GM12878 (cell line): ENCODE results near the gene MSH3. TPM values are rescaled to one million over a fixed set of nuclear protein-coding genes. Genes with fewer than 3 reads are reported as not detected.
A peak's percentile ranks its signal among the peaks of the same experiment; 100 is the strongest.

Experiments used
- ATAC-seq: fragments of 200-7000 bp; cut with Tn5 transposase; 3 replicates; pipeline ENCODE4 v1.9.1; 2020; ENCODE audit warnings: mild to moderate bottlenecking, moderate library complexity
- BruUV-seq: library from RNA; stranded (reverse); fragments of 400-500 nt; replicated peaks from 2 replicates; lab custom pipeline; 2021; lab: Mats Ljungman, UMichigan
- CTCF ChIA-PET: fragments of 300-600 bp; sonication (Branson Sonifier 250); formaldehyde crosslinking; extraction: SDS; loops from one replicate; lab custom pipeline; 2021; ENCODE audit warnings: inconsistent platforms; lab: Yijun Ruan, JAX
- POLR2A ChIA-PET: fragments of 350-600 bp; formaldehyde crosslinking; extraction: SDS; loops from one replicate; lab custom pipeline; 2021; ENCODE audit warnings: inconsistent platforms; lab: Charles Lee
- RAD21 ChIA-PET: fragments of 300-600 bp; sonication (Branson Sonifier 250); formaldehyde crosslinking; loops from one replicate; lab custom pipeline; 2023; ENCODE audit warnings: antibody characterized with exemption; ENCODE audit not compliant: unreplicated experiment; lab: Charles Lee
- SMC1A ChIA-PET: fragments of 300-600 bp; sonication (Branson Sonifier 250); formaldehyde crosslinking; loops from one replicate; lab custom pipeline; 2023; ENCODE audit not compliant: unreplicated experiment, uncharacterized antibody; lab: Charles Lee
- DNase-seq: peaks from one replicate; pipeline ENCODE4 v3.0.0-alpha.2; 2011; ENCODE audit warnings: low read depth, low spot score
- FAIRE-seq: peaks from 3 replicates; lab custom pipeline; 2011; peaks lifted over from hg19 to GRCh38; lab: Jason Lieb, UNC
- H2AFZ ChIP-seq: 2 replicates; pipeline ENCODE4 v1.6.0; 2011; ENCODE audit warnings: low read depth, low read length, control low read depth; ENCODE audit not compliant: control insufficient read depth
- H3K27ac ChIP-seq: 2 replicates; pipeline ENCODE4 v1.5.1; 2011; ENCODE audit warnings: control low read depth; ENCODE audit not compliant: control insufficient read depth, insufficient read depth
- H3K27me3 ChIP-seq, 2 experiments: replicated peaks in 1 of 2; 2 replicates each; pipeline versions ENCODE4 v1.6.0 to v1.6.1; 2011; ENCODE audit warnings: low read length in 1 of 2; ENCODE audit not compliant: control insufficient read depth in 2 of 2, insufficient read depth in 2 of 2
- H3K36me3 ChIP-seq, 2 experiments: 2 replicates each; pipeline ENCODE4 v1.5.1; 2011; ENCODE audit warnings: low read length in 1 of 2; ENCODE audit not compliant: control insufficient read depth in 2 of 2, insufficient read depth in 2 of 2
- H3K4me1 ChIP-seq: 2 replicates; pipeline ENCODE4 v1.6.1; 2011; ENCODE audit warnings: mild to moderate bottlenecking, low read length, moderate library complexity, mixed read lengths; ENCODE audit not compliant: control insufficient read depth, insufficient read depth
- H3K4me2 ChIP-seq: 2 replicates; pipeline ENCODE4 v1.6.0; 2011; ENCODE audit warnings: control low read depth; ENCODE audit not compliant: control insufficient read depth, insufficient read depth
- H3K4me3 ChIP-seq: fragments of 200-600 bp; sonication (generic); 2 replicates; pipeline ENCODE4 v1.5.1; 2016
- H3K79me2 ChIP-seq: 2 replicates; pipeline ENCODE4 v1.6.0; 2011; ENCODE audit warnings: low read length; ENCODE audit not compliant: control insufficient read depth, insufficient read depth
- H3K9ac ChIP-seq: 2 replicates; pipeline ENCODE4 v1.8.0; 2011; ENCODE audit warnings: low read length, control low read depth, mixed read lengths; ENCODE audit not compliant: control insufficient read depth, insufficient read depth
- H3K9me3 ChIP-seq: replicated peaks from 3 replicates; pipeline ENCODE4 v1.5.1; 2011; ENCODE audit warnings: mild to moderate bottlenecking, low read length; ENCODE audit not compliant: control insufficient read depth, insufficient read depth
- H4K20me1 ChIP-seq: 2 replicates; pipeline ENCODE4 v1.6.0; 2011; ENCODE audit not compliant: control insufficient read depth, insufficient read depth
- DPF2 ChIP-seq: fragments of 450-650 bp; IDR thresholded peaks from 2 replicates; pipeline ENCODE4 v1.6.1; 2017; ENCODE audit warnings: mild to moderate bottlenecking
- EZH2 ChIP-seq: IDR thresholded peaks from 2 replicates; pipeline ENCODE4 v1.6.1; 2012; ENCODE audit warnings: low read depth, mild to moderate bottlenecking, control low read depth, inconsistent platforms, low read length, borderline replicate concordance; ENCODE audit not compliant: control insufficient read depth
- FOXK2 ChIP-seq: fragments of 450-650 bp; IDR thresholded peaks from 2 replicates; pipeline ENCODE4 v1.6.1; 2017; ENCODE audit warnings: mild to moderate bottlenecking, moderate library complexity
- JUNB ChIP-seq: IDR thresholded peaks from 2 replicates; pipeline ENCODE4 v1.6.1; 2016; ENCODE audit warnings: antibody characterized with exemption, mild to moderate bottlenecking
- LARP7 ChIP-seq: fragments of 450-650 bp; IDR thresholded peaks from 2 replicates; pipeline ENCODE4 v1.6.1; 2017; ENCODE audit warnings: mild to moderate bottlenecking
- MYB ChIP-seq: fragments of 150-350 bp; IDR thresholded peaks from 2 replicates; pipeline ENCODE4 v1.6.1; 2014; ENCODE audit warnings: mild to moderate bottlenecking, low read depth, low read length, borderline replicate concordance
- POLR2AphosphoS5 ChIP-seq: IDR thresholded peaks from 2 replicates; pipeline ENCODE4 v1.6.1; 2011; ENCODE audit warnings: mild to moderate bottlenecking, low read length, inconsistent platforms
- SMAD5 ChIP-seq: IDR thresholded peaks from 2 replicates; pipeline ENCODE4 v1.6.1; 2016; ENCODE audit warnings: antibody characterized with exemption, low read depth
- SMARCA5 ChIP-seq: fragments of 450-650 bp; IDR thresholded peaks from 2 replicates; pipeline ENCODE4 v1.6.1; 2017; ENCODE audit warnings: mild to moderate bottlenecking
- SMC3 ChIP-seq: IDR thresholded peaks from 2 replicates; pipeline ENCODE4 v1.6.1; 2011; ENCODE audit warnings: low read length, improper control_type of control experiment, borderline replicate concordance
- SUZ12 ChIP-seq: fragments of 200-600 bp; sonication (generic); IDR thresholded peaks from one replicate; pipeline ENCODE4 v1.6.1; 2018; ENCODE audit warnings: antibody characterized with exemption, mild to moderate bottlenecking; ENCODE audit not compliant: unreplicated experiment
- ZZZ3 ChIP-seq: IDR thresholded peaks from 2 replicates; pipeline ENCODE4 v1.6.1; 2011; ENCODE audit warnings: low read depth; ENCODE audit not compliant: control insufficient read depth, insufficient read length
- in situ Hi-C: fragments of 300-500 bp; cut with MboI; formaldehyde crosslinking; loops from 9 replicates; pipeline ENCODE4 v1.14.3; 2018; ENCODE audit warnings: mixed read lengths
- intact Hi-C: fragments of 100-400 bp; cut with micrococcal nuclease; formaldehyde crosslinking; loops from one replicate; pipeline ENCODE4 v1.14.2; 2022; ENCODE audit not compliant: unreplicated experiment
- polyA plus RNA-seq, 11 experiments: library from polyadenylated mRNA; depleted of rRNA in 4 of 11; unstranded in 6 of 11; stranded (reverse) in 5 of 11; fragments of >200 nt; fragmentation: Nextera tagmentation in 4 of 11; fragmentation: Illumina TruSeq in 1 of 11; extraction: Ambion mirVana in 4 of 11; extraction: Trizol in 1 of 11; gene quantifications; 1 replicate in 1 of 11; 2 replicates in 10 of 11; pipeline versions ENCODE4 v1.2.1 to v1.2.3, GENCODE V29; 2011 to 2016; ENCODE audit warnings: inconsistent platforms in 2 of 11, missing spikeins in 2 of 11, low read depth in 1 of 11
- total RNA-seq, 4 experiments: library from RNA; depleted of rRNA in 3 of 4; stranded (reverse); fragments of >200 nt in 3 of 4; fragmentation: Illumina TruSeq in 1 of 4; extraction: Trizol in 1 of 4; gene quantifications; 2 replicates each; pipeline versions ENCODE4 v1.2.1 to v1.2.3, GENCODE V29; 2013 to 2021
- TF ChIP-seq, protein P1 (sequence below): fragments of 450-650 bp; formaldehyde crosslinking; IDR thresholded peaks from 2 replicates; pipeline ENCODE4 v1.5.0; 2022; ENCODE audit warnings: mild to moderate bottlenecking, missing genetic modification characterization
- TF ChIP-seq, protein P2 (sequence below): IDR thresholded peaks from 2 replicates; pipeline ENCODE4 v1.6.1; 2012; ENCODE audit warnings: mild to moderate bottlenecking, low read depth, low read length

Gene MSH3
- total and polyA plus RNA-seq, 10 of the 15 experiments (the other 5 are each of a cell fraction or from before 2014, with no cell fraction given) = 4.7 to 17.5 (median 12.2) TPM

DNA sequence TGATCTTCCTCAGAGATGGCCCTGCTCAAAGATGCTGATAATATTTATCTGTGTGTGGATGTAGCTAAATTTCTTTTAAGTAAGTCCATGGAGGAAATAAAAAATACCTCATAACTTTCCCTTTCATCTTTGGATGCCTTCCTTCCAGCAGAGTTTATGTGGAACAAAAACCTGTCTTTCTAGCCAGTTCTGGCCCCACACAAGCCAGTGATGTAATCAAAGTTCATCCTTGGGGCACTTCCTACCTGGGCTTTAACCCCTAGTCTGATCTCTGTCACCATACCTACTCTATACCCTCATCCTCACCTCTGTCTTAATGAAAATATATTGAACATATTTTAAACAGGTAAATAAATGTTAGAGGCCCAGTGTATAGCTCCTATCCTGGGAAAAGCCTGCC, 265.9 kb downstream of the MSH3 start:
- FAIRE-seq (no peak), ATAC-seq (no peak)
- Histone ChIP-seq H3K4me3 (no peak overlapping the region), H3K36me3 (no peaks in the 10 kb centered on the region), H2AFZ (no peak overlapping the region), H3K27me3 (no peaks in the 10 kb centered on the region), H4K20me1 (no peaks in the 10 kb centered on the region), H3K79me2 (no peaks in the 10 kb centered on the region), H3K9me3 (no peaks in the 10 kb centered on the region)
- in situ Hi-C loops = no loop called here
- BruUV-seq = no TSS peak
- CTCF ChIA-PET = no interaction called here
- TF ChIP-seq SMARCA5 (no peak), LARP7 (no peak), POLR2AphosphoS5 (no peak), SMAD5 (no peak), MYB (no peak), EZH2 (no peak), DPF2 (no peak), FOXK2 (no peak), ZZZ3 (no peak)
- TF ChIP-seq, all 136 proteins: peak for 0
- no peak overlapping the region for H3K4me2 ChIP-seq
- H3K9ac ChIP-seq = no peak overlapping the region
- H3K4me1 ChIP-seq = peaks cover 4% of the 10 kb centered on the region; the same call in 1 of the 2 replicates
- ChIA-PET POLR2A (no interaction called here), SMC1A (interaction anchor here (1.1 kb wide), 1 partner anchor 60 kb away, joined by 3 read pairs; no protein-coding TSS in a partner anchor), RAD21 (no interaction called here)
- no peak for DNase-seq
- H3K27ac ChIP-seq = no peak overlapping the region
- intact Hi-C loops = no loop called here

GRCh38 chr5:80921026-80921425, 266.6 kb downstream of the MSH3 start:
- POLR2A ChIA-PET = no interaction called here
- TF ChIP-seq SUZ12 (no peak), JUNB (no peak), SMC3 (no peak)
- TF ChIP-seq, protein P1, sequence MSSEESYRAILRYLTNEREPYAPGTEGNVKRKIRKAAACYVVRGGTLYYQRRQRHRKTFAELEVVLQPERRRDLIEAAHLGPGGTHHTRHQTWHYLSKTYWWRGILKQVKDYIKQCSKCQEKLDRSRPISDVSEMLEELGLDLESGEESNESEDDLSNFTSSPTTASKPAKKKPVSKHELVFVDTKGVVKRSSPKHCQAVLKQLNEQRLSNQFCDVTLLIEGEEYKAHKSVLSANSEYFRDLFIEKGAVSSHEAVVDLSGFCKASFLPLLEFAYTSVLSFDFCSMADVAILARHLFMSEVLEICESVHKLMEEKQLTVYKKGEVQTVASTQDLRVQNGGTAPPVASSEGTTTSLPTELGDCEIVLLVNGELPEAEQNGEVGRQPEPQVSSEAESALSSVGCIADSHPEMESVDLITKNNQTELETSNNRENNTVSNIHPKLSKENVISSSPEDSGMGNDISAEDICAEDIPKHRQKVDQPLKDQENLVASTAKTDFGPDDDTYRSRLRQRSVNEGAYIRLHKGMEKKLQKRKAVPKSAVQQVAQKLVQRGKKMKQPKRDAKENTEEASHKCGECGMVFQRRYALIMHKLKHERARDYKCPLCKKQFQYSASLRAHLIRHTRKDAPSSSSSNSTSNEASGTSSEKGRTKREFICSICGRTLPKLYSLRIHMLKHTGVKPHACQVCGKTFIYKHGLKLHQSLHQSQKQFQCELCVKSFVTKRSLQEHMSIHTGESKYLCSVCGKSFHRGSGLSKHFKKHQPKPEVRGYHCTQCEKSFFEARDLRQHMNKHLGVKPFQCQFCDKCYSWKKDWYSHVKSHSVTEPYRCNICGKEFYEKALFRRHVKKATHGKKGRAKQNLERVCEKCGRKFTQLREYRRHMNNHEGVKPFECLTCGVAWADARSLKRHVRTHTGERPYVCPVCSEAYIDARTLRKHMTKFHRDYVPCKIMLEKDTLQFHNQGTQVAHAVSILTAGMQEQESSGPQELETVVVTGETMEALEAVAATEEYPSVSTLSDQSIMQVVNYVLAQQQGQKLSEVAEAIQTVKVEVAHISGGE (CRISPR knock-in tag) = no peak
- TF ChIP-seq, protein P2, sequence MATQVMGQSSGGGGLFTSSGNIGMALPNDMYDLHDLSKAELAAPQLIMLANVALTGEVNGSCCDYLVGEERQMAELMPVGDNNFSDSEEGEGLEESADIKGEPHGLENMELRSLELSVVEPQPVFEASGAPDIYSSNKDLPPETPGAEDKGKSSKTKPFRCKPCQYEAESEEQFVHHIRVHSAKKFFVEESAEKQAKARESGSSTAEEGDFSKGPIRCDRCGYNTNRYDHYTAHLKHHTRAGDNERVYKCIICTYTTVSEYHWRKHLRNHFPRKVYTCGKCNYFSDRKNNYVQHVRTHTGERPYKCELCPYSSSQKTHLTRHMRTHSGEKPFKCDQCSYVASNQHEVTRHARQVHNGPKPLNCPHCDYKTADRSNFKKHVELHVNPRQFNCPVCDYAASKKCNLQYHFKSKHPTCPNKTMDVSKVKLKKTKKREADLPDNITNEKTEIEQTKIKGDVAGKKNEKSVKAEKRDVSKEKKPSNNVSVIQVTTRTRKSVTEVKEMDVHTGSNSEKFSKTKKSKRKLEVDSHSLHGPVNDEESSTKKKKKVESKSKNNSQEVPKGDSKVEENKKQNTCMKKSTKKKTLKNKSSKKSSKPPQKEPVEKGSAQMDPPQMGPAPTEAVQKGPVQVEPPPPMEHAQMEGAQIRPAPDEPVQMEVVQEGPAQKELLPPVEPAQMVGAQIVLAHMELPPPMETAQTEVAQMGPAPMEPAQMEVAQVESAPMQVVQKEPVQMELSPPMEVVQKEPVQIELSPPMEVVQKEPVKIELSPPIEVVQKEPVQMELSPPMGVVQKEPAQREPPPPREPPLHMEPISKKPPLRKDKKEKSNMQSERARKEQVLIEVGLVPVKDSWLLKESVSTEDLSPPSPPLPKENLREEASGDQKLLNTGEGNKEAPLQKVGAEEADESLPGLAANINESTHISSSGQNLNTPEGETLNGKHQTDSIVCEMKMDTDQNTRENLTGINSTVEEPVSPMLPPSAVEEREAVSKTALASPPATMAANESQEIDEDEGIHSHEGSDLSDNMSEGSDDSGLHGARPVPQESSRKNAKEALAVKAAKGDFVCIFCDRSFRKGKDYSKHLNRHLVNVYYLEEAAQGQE = peak; percentile 68

More at GRCh38 chr5:80921026-80921425, 266.6 kb downstream of the MSH3 start:
- Histone ChIP-seq H2AFZ (no peak overlapping the region), H3K9me3 (no peaks in the 10 kb centered on the region), H3K4me2 (no peak overlapping the region), H4K20me1 (no peaks in the 10 kb centered on the region), H3K9ac (no peak overlapping the region), H3K4me3 (no peak overlapping the region), H3K4me1 (peaks cover 4% of the 10 kb centered on the region; the same call in 1 of the 2 replicates), H3K36me3 (no peaks in the 10 kb centered on the region), H3K27ac (no peak overlapping the region), H3K27me3 (no peaks in the 10 kb centered on the region), H3K79me2 (no peaks in the 10 kb centered on the region)
- no peak for FAIRE-seq
- no peak for ATAC-seq
- RAD21 ChIA-PET = no interaction called here
- SMC1A ChIA-PET = interaction anchor here (1.3 kb wide), 1 partner anchor 32 kb away, joined by 5 read pairs; no protein-coding TSS in a partner anchor
- no peak for DNase-seq
- CTCF ChIA-PET = interaction anchor here (1.0 kb wide), 1 partner anchor 53 kb away, joined by 3 read pairs; no protein-coding TSS in a partner anchor
- BruUV-seq = no TSS peak
- in situ Hi-C loops = no loop called here
- intact Hi-C loops = no loop called here
